Kidney tubule cell (primary cell): ENCODE data around the gene FRMD5.
A peak's percentile ranks its signal among the peaks of the same experiment; 100 is the strongest.
"Not testable (repeated sequence)": the region's sequence is repeated elsewhere in the genome, so short reads cannot be mapped to it uniquely, and the experiment has no call there.

Source experiments
- DNase-seq: peaks from one replicate; pipeline ENCODE4 v3.0.0-alpha.2; 2018; ENCODE audit warnings: low spot score

FRMD5 gene

GRCh38 chr15:43831519-43832052, 363.5 kb downstream of the FRMD5 start:
- DNase-seq = not testable (repeated sequence)

GRCh38 chr15:43830691-43831275, 364.3 kb downstream of the FRMD5 start:
- DNase-seq = not testable (repeated sequence)

- not testable (repeated sequence) for DNase-seq
Observed at GRCh38 chr15:43829951-43830540, 365.0 kb downstream of the FRMD5 start.

GRCh38 chr15:43828061-43828657, 366.9 kb downstream of the FRMD5 start:
- DNase-seq = peak; percentile 6

GRCh38 chr15:43826508-43827341, 368.3 kb downstream of the FRMD5 start, which contains the start of gene WDR76:
Gene WDR76, plus strand, starts transcription at chr15:43827002. Its CDS starts 31 bp downstream, at chr15:43827033.
- peak; percentile 85 for DNase-seq

- no peak for DNase-seq
Observed at GRCh38 chr15:43826029-43826507, 369.0 kb downstream of the FRMD5 start.

GRCh38 chr15:43825305-43825704, 369.8 kb downstream of the FRMD5 start:
- not testable (repeated sequence) for DNase-seq

GRCh38 chr15:43824302-43825246, 370.5 kb downstream of the FRMD5 start, which contains the start of gene MFAP1:
Gene MFAP1, minus strand, starts transcription at chr15:43824690. Its CDS starts 121 bp downstream, at chr15:43824569.
- DNase-seq = peak; percentile 98

- DNase-seq = no peak
Observed at GRCh38 chr15:43821505-43821904, 373.6 kb downstream of the FRMD5 start.
